ENCODE data around the gene TWF2. TPM values are rescaled to one million over a fixed set of nuclear protein-coding genes. Genes with fewer than 3 reads are reported as not detected.

Gene TWF2
- polyA plus RNA-seq, 4 donors = 23.1 to 54.1 (median 50.7) TPM

- no peak for FAIRE-seq
- Histone ChIP-seq H3K27ac (ENCODE audit: low read depth in 1 of 3, low read length in 2 of 3) (no peak overlapping the region), H3K4me1 (ENCODE audit: control insufficient read depth in 3 of 3, insufficient read depth in 2 of 3, low read depth in 1 of 3, low read length in 2 of 3) (peaks cover 4 to 27% (median 8%) of the 10 kb centered on the region in 3 donors), H3K27me3 (ENCODE audit: control insufficient read depth in 3 of 3, insufficient read depth in 3 of 3, low read length in 3 of 3) (no peaks in the 10 kb centered on the region), H3K9me3 (ENCODE audit: control insufficient read depth in 2 of 2, insufficient read depth in 1 of 2, low read depth in 1 of 2, low read length in 1 of 2) (no peaks in the 10 kb centered on the region), H3K4me3 (ENCODE audit: low read depth in 1 of 3, low read length in 3 of 3) (no peak overlapping the region), H3K36me3 (ENCODE audit: control insufficient read depth in 3 of 3, insufficient read depth in 2 of 3, low read depth in 1 of 3, low read length in 3 of 3) (peaks cover 0 to 16% (median 3%) of the 10 kb centered on the region in 3 donors)
- 26 to 31% (median 30%) methylated on average over 9 of the region's 9 CpGs for WGBS, 3 donors
- DNase-seq = peak; percentile 72 to 86
These were observed 18.5 kb downstream of the TWF2 start for GRCh38 chr3:52220380-52221026.

- WGBS, 3 donors = 64 to 80% (median 76%) methylated on average over 6 of the region's 6 CpGs
- peak overlapping the region in 2 of 3 donors; percentile 17 to 65 for H3K27ac ChIP-seq (ENCODE audit: low read depth in 1 of 3, low read length in 2 of 3)
- peaks cover 0 to 30% (median 7%) of the 10 kb centered on the region in 3 donors for H3K36me3 ChIP-seq (ENCODE audit: control insufficient read depth in 3 of 3, insufficient read depth in 2 of 3, low read depth in 1 of 3, low read length in 3 of 3)
- H3K4me1 ChIP-seq (ENCODE audit: control insufficient read depth in 3 of 3, insufficient read depth in 2 of 3, low read depth in 1 of 3, low read length in 2 of 3) = peaks cover 4 to 27% (median 8%) of the 10 kb centered on the region in 3 donors
- DNase-seq (no peak), FAIRE-seq (no peak)
- no peaks in the 10 kb centered on the region for H3K27me3 ChIP-seq (ENCODE audit: control insufficient read depth in 3 of 3, insufficient read depth in 3 of 3, low read length in 3 of 3)
- no peaks in the 10 kb centered on the region for H3K9me3 ChIP-seq (ENCODE audit: control insufficient read depth in 2 of 2, insufficient read depth in 1 of 2, low read depth in 1 of 2, low read length in 1 of 2)
- no peak overlapping the region for H3K4me3 ChIP-seq (ENCODE audit: low read depth in 1 of 3, low read length in 3 of 3)
These were observed 19.9 kb downstream of the TWF2 start for GRCh38 chr3:52218937-52219650.

GRCh38 chr3:52218454-52218853 lies 20.5 kb downstream of the TWF2 start:
- H3K9me3 ChIP-seq (ENCODE audit: control insufficient read depth in 2 of 2, insufficient read depth in 1 of 2, low read depth in 1 of 2, low read length in 1 of 2) = no peaks in the 10 kb centered on the region
- WGBS, 3 donors = 46 to 64% (median 47%) methylated on average over 12 of the region's 12 CpGs
- H3K4me3 ChIP-seq (ENCODE audit: low read depth in 1 of 3, low read length in 3 of 3) = no peak overlapping the region
- FAIRE-seq (no peak), DNase-seq (peak in 1 of 2 donors; percentile 37)
- peaks cover 2 to 33% (median 9%) of the 10 kb centered on the region in 3 donors for H3K36me3 ChIP-seq (ENCODE audit: control insufficient read depth in 3 of 3, insufficient read depth in 2 of 3, low read depth in 1 of 3, low read length in 3 of 3)
- H3K27ac ChIP-seq (ENCODE audit: low read depth in 1 of 3, low read length in 2 of 3) = peak overlapping the region; percentile 17 to 94 (median 90)
- H3K27me3 ChIP-seq (ENCODE audit: control insufficient read depth in 3 of 3, insufficient read depth in 3 of 3, low read length in 3 of 3) = no peaks in the 10 kb centered on the region
- peaks cover 4 to 28% (median 8%) of the 10 kb centered on the region in 3 donors for H3K4me1 ChIP-seq (ENCODE audit: control insufficient read depth in 3 of 3, insufficient read depth in 2 of 3, low read depth in 1 of 3, low read length in 2 of 3)

GRCh38 chr3:52218026-52218425 lies 20.9 kb downstream of the TWF2 start:
- 56 to 71% (median 64%) methylated on average over 3 of the region's 3 CpGs for WGBS, 3 donors
- peaks cover 3 to 37% (median 12%) of the 10 kb centered on the region in 3 donors for H3K36me3 ChIP-seq (ENCODE audit: control insufficient read depth in 3 of 3, insufficient read depth in 2 of 3, low read depth in 1 of 3, low read length in 3 of 3)
- DNase-seq = peak in 1 of 2 donors; percentile 24
- H3K27ac ChIP-seq (ENCODE audit: low read depth in 1 of 3, low read length in 2 of 3) = peak overlapping the region; percentile 67 to 94 (median 90)
- H3K4me3 ChIP-seq (ENCODE audit: low read depth in 1 of 3, low read length in 3 of 3) = no peak overlapping the region
- H3K9me3 ChIP-seq (ENCODE audit: control insufficient read depth in 2 of 2, insufficient read depth in 1 of 2, low read depth in 1 of 2, low read length in 1 of 2) = no peaks in the 10 kb centered on the region
- no peak for FAIRE-seq
- peaks cover 4 to 31% (median 8%) of the 10 kb centered on the region in 3 donors for H3K4me1 ChIP-seq (ENCODE audit: control insufficient read depth in 3 of 3, insufficient read depth in 2 of 3, low read depth in 1 of 3, low read length in 2 of 3)
- no peaks in the 10 kb centered on the region for H3K27me3 ChIP-seq (ENCODE audit: control insufficient read depth in 3 of 3, insufficient read depth in 3 of 3, low read length in 3 of 3)

- Histone ChIP-seq H3K27ac (ENCODE audit: low read depth in 1 of 3, low read length in 2 of 3) (peak overlapping the region; percentile 67 to 94 (median 90)), H3K4me3 (ENCODE audit: low read depth in 1 of 3, low read length in 3 of 3) (no peak overlapping the region), H3K4me1 (ENCODE audit: control insufficient read depth in 3 of 3, insufficient read depth in 2 of 3, low read depth in 1 of 3, low read length in 2 of 3) (peaks cover 4 to 35% (median 8%) of the 10 kb centered on the region in 3 donors), H3K36me3 (ENCODE audit: control insufficient read depth in 3 of 3, insufficient read depth in 2 of 3, low read depth in 1 of 3, low read length in 3 of 3) (peaks cover 3 to 41% (median 15%) of the 10 kb centered on the region in 3 donors), H3K27me3 (ENCODE audit: control insufficient read depth in 3 of 3, insufficient read depth in 3 of 3, low read length in 3 of 3) (no peaks in the 10 kb centered on the region), H3K9me3 (ENCODE audit: control insufficient read depth in 2 of 2, insufficient read depth in 1 of 2, low read depth in 1 of 2, low read length in 1 of 2) (no peaks in the 10 kb centered on the region)
- WGBS, 3 donors = 27 to 48% (median 39%) methylated on average over 10 of the region's 10 CpGs
- no peak for DNase-seq
- FAIRE-seq = no peak
These were observed 21.6 kb downstream of the TWF2 start for GRCh38 chr3:52217409-52217805.

GRCh38 chr3:52216585-52217408 lies 22.2 kb downstream of the TWF2 start:
- 12 to 26% (median 21%) methylated on average over 13 of the region's 13 CpGs for WGBS, 3 donors
- DNase-seq = peak; percentile 68 to 97
- no peak overlapping the region for H3K4me3 ChIP-seq (ENCODE audit: low read depth in 1 of 3, low read length in 3 of 3)
- H3K27ac ChIP-seq (ENCODE audit: low read depth in 1 of 3, low read length in 2 of 3) = peak overlapping the region; percentile 67 to 94 (median 90)
- no peaks in the 10 kb centered on the region for H3K27me3 ChIP-seq (ENCODE audit: control insufficient read depth in 3 of 3, insufficient read depth in 3 of 3, low read length in 3 of 3)
- H3K9me3 ChIP-seq (ENCODE audit: control insufficient read depth in 2 of 2, insufficient read depth in 1 of 2, low read depth in 1 of 2, low read length in 1 of 2) = no peaks in the 10 kb centered on the region
- FAIRE-seq = no peak
- peaks cover 7 to 46% (median 18%) of the 10 kb centered on the region in 3 donors for H3K36me3 ChIP-seq (ENCODE audit: control insufficient read depth in 3 of 3, insufficient read depth in 2 of 3, low read depth in 1 of 3, low read length in 3 of 3)
- peaks cover 4 to 41% (median 8%) of the 10 kb centered on the region in 3 donors for H3K4me1 ChIP-seq (ENCODE audit: control insufficient read depth in 3 of 3, insufficient read depth in 2 of 3, low read depth in 1 of 3, low read length in 2 of 3)

- Histone ChIP-seq H3K36me3 (ENCODE audit: control insufficient read depth in 3 of 3, insufficient read depth in 2 of 3, low read depth in 1 of 3, low read length in 3 of 3) (peaks cover 7 to 55% (median 25%) of the 10 kb centered on the region in 3 donors), H3K9me3 (ENCODE audit: control insufficient read depth in 2 of 2, insufficient read depth in 1 of 2, low read depth in 1 of 2, low read length in 1 of 2) (no peaks in the 10 kb centered on the region), H3K27me3 (ENCODE audit: control insufficient read depth in 3 of 3, insufficient read depth in 3 of 3, low read length in 3 of 3) (no peaks in the 10 kb centered on the region), H3K4me1 (ENCODE audit: control insufficient read depth in 3 of 3, insufficient read depth in 2 of 3, low read depth in 1 of 3, low read length in 2 of 3) (peaks cover 4 to 48% (median 6%) of the 10 kb centered on the region in 3 donors), H3K27ac (ENCODE audit: low read depth in 1 of 3, low read length in 2 of 3) (peak overlapping the region in 1 of 3 donors; percentile 94), H3K4me3 (ENCODE audit: low read depth in 1 of 3, low read length in 3 of 3) (no peak overlapping the region)
- 94 to 97% (median 97%) methylated on average over 7 of the region's 7 CpGs for WGBS, 3 donors
- FAIRE-seq (no peak), DNase-seq (no peak)
These were observed 23.6 kb downstream of the TWF2 start for GRCh38 chr3:52215351-52215750.

GRCh38 chr3:52213901-52214300 lies 25.1 kb downstream of the TWF2 start:
- no peak for FAIRE-seq
- Histone ChIP-seq H3K4me1 (ENCODE audit: control insufficient read depth in 3 of 3, insufficient read depth in 2 of 3, low read depth in 1 of 3, low read length in 2 of 3) (peaks cover 4 to 51% (median 6%) of the 10 kb centered on the region in 3 donors), H3K27me3 (ENCODE audit: control insufficient read depth in 3 of 3, insufficient read depth in 3 of 3, low read length in 3 of 3) (no peaks in the 10 kb centered on the region)

More at GRCh38 chr3:52213901-52214300, 25.1 kb downstream of the TWF2 start:
- Histone ChIP-seq H3K36me3 (ENCODE audit: control insufficient read depth in 3 of 3, insufficient read depth in 2 of 3, low read depth in 1 of 3, low read length in 3 of 3) (peaks cover 13 to 69% (median 29%) of the 10 kb centered on the region in 3 donors), H3K27ac (ENCODE audit: low read depth in 1 of 3, low read length in 2 of 3) (no peak overlapping the region), H3K9me3 (ENCODE audit: control insufficient read depth in 2 of 2, insufficient read depth in 1 of 2, low read depth in 1 of 2, low read length in 1 of 2) (no peaks in the 10 kb centered on the region), H3K4me3 (ENCODE audit: low read depth in 1 of 3, low read length in 3 of 3) (no peak overlapping the region)
- no peak for DNase-seq

Data from small intestine (tissue), 7 donors.